Prostate gland (tissue), 2 donors: Measurements from ENCODE around the gene LTV1.

Source experiments
- CTCF ChIP-seq, 4 experiments: fragments of 200-600 bp in 2 of 4; fragments of 450-650 bp in 2 of 4; sonication (generic) in 2 of 4; IDR thresholded peaks; 1 replicate in 3 of 4; 2 replicates in 1 of 4; pipeline ENCODE4 v1.5.1; 2016 to 2019; ENCODE audit warnings: antibody characterized with exemption in 4 of 4, mild to moderate bottlenecking in 2 of 4, moderate library complexity in 2 of 4
- POLR2A ChIP-seq: fragments of 450-650 bp; IDR thresholded peaks from one replicate; pipeline ENCODE4 v1.6.1; 2016; ENCODE audit warnings: antibody characterized with exemption, mild to moderate bottlenecking

GRCh38 chr6:143878272-143878760 is 35.2 kb downstream of the LTV1 start:
- no peak for TF ChIP-seq CTCF (IDR thresholded peaks at IDR 0.05)
- no peak for TF ChIP-seq POLR2A
